ENCODE data around the gene TOR3A.
A peak's percentile ranks its signal among the peaks of the same experiment; 100 is the strongest.

Gene TOR3A

GRCh38 chr1:179058487-179059483 is 23.1 kb upstream of the TOR3A start:
- Histone ChIP-seq H3K4me2 (ENCODE audit: low read length) (no peak overlapping the region), H2BK5ac (ENCODE audit: low read depth, low read length, poor library complexity) (peak overlapping the region; percentile 4), H2AK5ac (ENCODE audit: low read length) (no peak overlapping the region), H3K18ac (ENCODE audit: low read length) (no peak overlapping the region), H3K27ac (ENCODE audit: low read depth, low read length) (no peak overlapping the region), H3K4ac (ENCODE audit: low read depth, low read length) (no peak overlapping the region), H4K8ac (ENCODE audit: low read depth, low read length) (no peak overlapping the region), H4K12ac (ENCODE audit: low read depth, low read length) (no peak overlapping the region), H3K4me3 (ENCODE audit: low read depth, low read length) (no peak overlapping the region), H3K9me3 (ENCODE audit: insufficient read depth, low read depth, low read length) (no peaks in the 10 kb centered on the region), H2AFZ (ENCODE audit: insufficient read depth, low read length, poor library complexity) (no peak overlapping the region), H3K9ac (ENCODE audit: low read length) (no peak overlapping the region), H3K4me1 (ENCODE audit: control insufficient read depth in 1 of 2, insufficient read depth in 2 of 2, low read length in 2 of 2) (peaks cover 3% of the 10 kb centered on the region in 2 experiments), H3K79me1 (ENCODE audit: low read length) (no peaks in the 10 kb centered on the region), H2BK120ac (ENCODE audit: insufficient read depth, low read length, poor library complexity) (no peak overlapping the region), H4K91ac (ENCODE audit: low read depth, low read length) (peak overlapping the region; percentile 54), H3K27me3 (ENCODE audit: insufficient read depth, low read length) (no peaks in the 10 kb centered on the region), H3K36me3 (ENCODE audit: control insufficient read depth in 1 of 2, insufficient read depth in 2 of 2, low read length in 2 of 2) (peaks cover under 1% of the 10 kb centered on the region in 2 experiments), H3K23ac (ENCODE audit: low read length) (no peak overlapping the region), H3K14ac (ENCODE audit: low read length) (no peak overlapping the region), H2BK12ac (ENCODE audit: low read length) (no peak overlapping the region), H3K79me2 (ENCODE audit: control insufficient read depth, insufficient read depth, low read length, poor library complexity) (no peaks in the 10 kb centered on the region)
- DNase-seq, result no peak
- WGBS (ENCODE audit: extremely low coverage, insufficient coverage, insufficient read length), result no CpG with 5 or more reads among the region's 3 CpGs

GRCh38 chr1:179061360-179062282 is 20.2 kb upstream of the TOR3A start:
- no peak overlapping the region for H2AFZ ChIP-seq (ENCODE audit: insufficient read depth, low read length, poor library complexity)
- no peaks in the 10 kb centered on the region for H3K9me3 ChIP-seq (ENCODE audit: insufficient read depth, low read depth, low read length)
- DNase-seq, result no peak
- no peak overlapping the region for H2AK5ac ChIP-seq (ENCODE audit: low read length)
- H3K79me1 ChIP-seq (ENCODE audit: low read length), result no peaks in the 10 kb centered on the region
- no peak overlapping the region for H2BK5ac ChIP-seq (ENCODE audit: low read depth, low read length, poor library complexity)
- no peak overlapping the region for H3K18ac ChIP-seq (ENCODE audit: low read length)
- no peak overlapping the region for H3K9ac ChIP-seq (ENCODE audit: low read length)
- no peak overlapping the region for H4K8ac ChIP-seq (ENCODE audit: low read depth, low read length)
- H3K14ac ChIP-seq (ENCODE audit: low read length), result no peak overlapping the region
- peaks cover 3% of the 10 kb centered on the region in 2 experiments for H3K4me1 ChIP-seq (ENCODE audit: control insufficient read depth in 1 of 2, insufficient read depth in 2 of 2, low read length in 2 of 2)
- no peak overlapping the region for H4K12ac ChIP-seq (ENCODE audit: low read depth, low read length)
- H3K4me2 ChIP-seq (ENCODE audit: low read length), result no peak overlapping the region
- no peak overlapping the region for H2BK12ac ChIP-seq (ENCODE audit: low read length)
- H3K4me3 ChIP-seq (ENCODE audit: low read depth, low read length), result no peak overlapping the region
- H3K23ac ChIP-seq (ENCODE audit: low read length), result no peak overlapping the region
- no peak overlapping the region for H3K27ac ChIP-seq (ENCODE audit: low read depth, low read length)
- H4K91ac ChIP-seq (ENCODE audit: low read depth, low read length), result no peak overlapping the region
- WGBS (ENCODE audit: extremely low coverage, insufficient coverage, insufficient read length), result no CpG with 5 or more reads among the region's 8 CpGs
- no peak overlapping the region for H2BK120ac ChIP-seq (ENCODE audit: insufficient read depth, low read length, poor library complexity)
- H3K79me2 ChIP-seq (ENCODE audit: control insufficient read depth, insufficient read depth, low read length, poor library complexity), result no peaks in the 10 kb centered on the region
- no peak overlapping the region for H3K4ac ChIP-seq (ENCODE audit: low read depth, low read length)
- peaks cover 5 to 8% of the 10 kb centered on the region in 2 experiments for H3K36me3 ChIP-seq (ENCODE audit: control insufficient read depth in 1 of 2, insufficient read depth in 2 of 2, low read length in 2 of 2)
- H3K27me3 ChIP-seq (ENCODE audit: insufficient read depth, low read length), result no peaks in the 10 kb centered on the region

GRCh38 chr1:179066471-179066870 is 15.4 kb upstream of the TOR3A start:
- Histone ChIP-seq H4K8ac (ENCODE audit: low read depth, low read length) (no peak overlapping the region), H3K14ac (ENCODE audit: low read length) (no peak overlapping the region), H3K27me3 (ENCODE audit: insufficient read depth, low read length) (no peaks in the 10 kb centered on the region), H4K91ac (ENCODE audit: low read depth, low read length) (no peak overlapping the region), H3K4ac (ENCODE audit: low read depth, low read length) (no peak overlapping the region), H2AK5ac (ENCODE audit: low read length) (no peak overlapping the region), H2BK12ac (ENCODE audit: low read length) (no peak overlapping the region), H3K4me1 (ENCODE audit: control insufficient read depth in 1 of 2, insufficient read depth in 2 of 2, low read length in 2 of 2) (no peaks in the 10 kb centered on the region), H2BK120ac (ENCODE audit: insufficient read depth, low read length, poor library complexity) (no peak overlapping the region), H3K4me2 (ENCODE audit: low read length) (no peak overlapping the region), H3K18ac (ENCODE audit: low read length) (no peak overlapping the region), H3K36me3 (ENCODE audit: control insufficient read depth in 1 of 2, insufficient read depth in 2 of 2, low read length in 2 of 2) (peaks cover 7 to 12% of the 10 kb centered on the region in 2 experiments), H3K27ac (ENCODE audit: low read depth, low read length) (no peak overlapping the region), H4K12ac (ENCODE audit: low read depth, low read length) (no peak overlapping the region), H3K9ac (ENCODE audit: low read length) (no peak overlapping the region), H3K79me1 (ENCODE audit: low read length) (no peaks in the 10 kb centered on the region), H3K79me2 (ENCODE audit: control insufficient read depth, insufficient read depth, low read length, poor library complexity) (no peaks in the 10 kb centered on the region), H3K4me3 (ENCODE audit: low read depth, low read length) (no peak overlapping the region), H3K23ac (ENCODE audit: low read length) (no peak overlapping the region), H3K9me3 (ENCODE audit: insufficient read depth, low read depth, low read length) (no peaks in the 10 kb centered on the region), H2AFZ (ENCODE audit: insufficient read depth, low read length, poor library complexity) (no peak overlapping the region), H2BK5ac (ENCODE audit: low read depth, low read length, poor library complexity) (no peak overlapping the region)
- no peak for DNase-seq
- no CpG with 5 or more reads among the region's 4 CpGs for WGBS (ENCODE audit: extremely low coverage, insufficient coverage, insufficient read length)

- Histone ChIP-seq H3K36me3 (ENCODE audit: control insufficient read depth in 1 of 2, insufficient read depth in 2 of 2, low read length in 2 of 2) (peaks cover 0 to 3% of the 10 kb centered on the region in 2 experiments), H3K9me3 (ENCODE audit: insufficient read depth, low read depth, low read length) (no peaks in the 10 kb centered on the region), H3K4me1 (ENCODE audit: control insufficient read depth in 1 of 2, insufficient read depth in 2 of 2, low read length in 2 of 2) (peaks cover 3 to 5% of the 10 kb centered on the region in 2 experiments), H4K8ac (ENCODE audit: low read depth, low read length) (no peak overlapping the region), H3K4ac (ENCODE audit: low read depth, low read length) (no peak overlapping the region), H4K91ac (ENCODE audit: low read depth, low read length) (no peak overlapping the region), H3K4me3 (ENCODE audit: low read depth, low read length) (no peak overlapping the region), H3K14ac (ENCODE audit: low read length) (no peak overlapping the region), H2AFZ (ENCODE audit: insufficient read depth, low read length, poor library complexity) (no peak overlapping the region), H3K4me2 (ENCODE audit: low read length) (no peak overlapping the region), H3K79me2 (ENCODE audit: control insufficient read depth, insufficient read depth, low read length, poor library complexity) (peaks cover 2% of the 10 kb centered on the region), H2BK5ac (ENCODE audit: low read depth, low read length, poor library complexity) (no peak overlapping the region), H3K27me3 (ENCODE audit: insufficient read depth, low read length) (no peaks in the 10 kb centered on the region), H4K12ac (ENCODE audit: low read depth, low read length) (no peak overlapping the region), H2AK5ac (ENCODE audit: low read length) (no peak overlapping the region), H2BK120ac (ENCODE audit: insufficient read depth, low read length, poor library complexity) (no peak overlapping the region), H3K9ac (ENCODE audit: low read length) (no peak overlapping the region), H3K18ac (ENCODE audit: low read length) (no peak overlapping the region), H2BK12ac (ENCODE audit: low read length) (no peak overlapping the region), H3K79me1 (ENCODE audit: low read length) (peaks cover 5% of the 10 kb centered on the region), H3K27ac (ENCODE audit: low read depth, low read length) (no peak overlapping the region), H3K23ac (ENCODE audit: low read length) (no peak overlapping the region)
- DNase-seq, result peak; percentile 73 to 88
- no CpG with 5 or more reads among the region's 7 CpGs for WGBS (ENCODE audit: extremely low coverage, insufficient coverage, insufficient read length)
Measured at GRCh38 chr1:179077396-179077795, 4.5 kb upstream of the TOR3A start.

All from trophoblast cell (in vitro differentiated cells and primary cell).